ENCODE data around the gene UBA52. TPM values are rescaled to one million over a fixed set of nuclear protein-coding genes. Genes with fewer than 3 reads are reported as not detected.
A peak's percentile ranks its signal among the peaks of the same experiment; 100 is the strongest.

Gene UBA52
- total and polyA plus RNA-seq, 2 experiments from 2014 or later, result 708 to 755 TPM

- H3K27ac ChIP-seq, result peak overlapping the region; percentile 58
- DNase-seq, result peak; percentile 86
Measured at GRCh38 chr19:18541258-18541991, 30.2 kb upstream of the UBA52 start.

GRCh38 chr19:18541992-18542940 lies 29.4 kb upstream of the UBA52 start:
- Histone ChIP-seq H3K9ac (peak overlapping the region; percentile 88), H3K9me3 (ENCODE audit: low read depth) (no peaks in the 10 kb centered on the region), H4K20me1 (ENCODE audit: insufficient read depth) (no peaks in the 10 kb centered on the region), H3K27ac (peak overlapping the region; percentile 58), H2AFZ (peak overlapping the region; percentile 48), H3K4me1 (ENCODE audit: insufficient read depth) (peaks cover 16% of the 10 kb centered on the region), H3F3A (ENCODE audit: insufficient read depth) (0 out of 2 replicates have a peak, but pooled peaks cover 8% of the 10 kb centered on the region), H3K4me2 (ENCODE audit: unreplicated experiment) (peak overlapping the region; percentile 83), H3K36me3 (ENCODE audit: low read depth) (no peaks in the 10 kb centered on the region; the same call in 1 of the 2 replicates), H3K4me3 (peak overlapping the region; percentile 75), H3K79me2 (ENCODE audit: insufficient read depth) (peaks cover 33% of the 10 kb centered on the region), H3K27me3 (replicated peaks; ENCODE audit: insufficient read depth) (no peaks in the 10 kb centered on the region), H3K9me2 (ENCODE audit: insufficient read depth) (no peaks in the 10 kb centered on the region)
- TF ChIP-seq EZH2phosphoT487 (IDR thresholded peaks at IDR 0.05; ENCODE audit: insufficient read depth, low read depth), result no peak
- TF ChIP-seq EZH2 (IDR thresholded peaks at IDR 0.05; ENCODE audit: insufficient read depth, poor library complexity, severe bottlenecking), result no peak
- peak; percentile 58 for DNase-seq
- in situ Hi-C loops (cut with MboI), result no loop called here
- WGBS, 2 experiments (ENCODE audit: low coverage in 1 of 2, low lambda C conversion rate in 2 of 2, missing lambda C conversion rate in 2 of 2), result 19 to 30% methylated on average over 7 to 11 of the region's 11 CpGs

More at GRCh38 chr19:18541258-18541991, 30.2 kb upstream of the UBA52 start:
- Histone ChIP-seq H3K27me3 (replicated peaks; ENCODE audit: insufficient read depth) (no peaks in the 10 kb centered on the region), H3F3A (ENCODE audit: insufficient read depth) (0 out of 2 replicates have a peak, but pooled peaks cover 8% of the 10 kb centered on the region), H3K79me2 (ENCODE audit: insufficient read depth) (peaks cover 33% of the 10 kb centered on the region), H3K9ac (peak overlapping the region; percentile 88), H3K4me2 (ENCODE audit: unreplicated experiment) (peak overlapping the region; percentile 83), H3K9me3 (ENCODE audit: low read depth) (no peaks in the 10 kb centered on the region), H3K4me3 (peak overlapping the region; percentile 75; the same call in 1 of the 2 replicates), H3K9me2 (ENCODE audit: insufficient read depth) (no peaks in the 10 kb centered on the region), H3K36me3 (ENCODE audit: low read depth) (no peaks in the 10 kb centered on the region; the same call in 1 of the 2 replicates), H2AFZ (no peak overlapping the region), H4K20me1 (ENCODE audit: insufficient read depth) (no peaks in the 10 kb centered on the region), H3K4me1 (ENCODE audit: insufficient read depth) (peaks cover 16% of the 10 kb centered on the region)
- in situ Hi-C loops (cut with MboI), result no loop called here
- TF ChIP-seq EZH2 (IDR thresholded peaks at IDR 0.05; ENCODE audit: insufficient read depth, poor library complexity, severe bottlenecking), result no peak
- no peak for TF ChIP-seq EZH2phosphoT487 (IDR thresholded peaks at IDR 0.05; ENCODE audit: insufficient read depth, low read depth)
- WGBS, 2 experiments (ENCODE audit: low coverage in 1 of 2, low lambda C conversion rate in 2 of 2, missing lambda C conversion rate in 2 of 2), result 66 to 67% methylated on average over 21 of the region's 21 CpGs

GRCh38 chr19:18542941-18543813 lies 28.5 kb upstream of the UBA52 start, which contains the start of gene FKBP8:
Gene FKBP8, minus strand, starts transcription at chr19:18543573. Its CDS starts 1,603 bp downstream, at chr19:18541970.
- Histone ChIP-seq H3K9me2 (ENCODE audit: insufficient read depth) (no peaks in the 10 kb centered on the region), H3K4me1 (ENCODE audit: insufficient read depth) (peaks cover 16% of the 10 kb centered on the region), H3K27ac (peak within 1 kb of the TSS; percentile 61), H3K4me2 (ENCODE audit: unreplicated experiment) (peak within 1 kb of the TSS; percentile 83), H3K36me3 (ENCODE audit: low read depth) (no peaks in the 10 kb centered on the region; the same call in 1 of the 2 replicates), H2AFZ (peak within 1 kb of the TSS; percentile 86), H3K27me3 (replicated peaks; ENCODE audit: insufficient read depth) (no peaks in the 10 kb centered on the region), H3F3A (ENCODE audit: insufficient read depth) (0 out of 2 replicates have a peak, but pooled peaks cover 8% of the 10 kb centered on the region), H3K9me3 (ENCODE audit: low read depth) (no peaks in the 10 kb centered on the region), H3K9ac (peak within 1 kb of the TSS; percentile 88), H4K20me1 (ENCODE audit: insufficient read depth) (no peaks in the 10 kb centered on the region), H3K4me3 (peak within 1 kb of the TSS; percentile 75), H3K79me2 (ENCODE audit: insufficient read depth) (peaks cover 33% of the 10 kb centered on the region)
- 0 to 2% methylated on average over 15 to 58 of the region's 86 CpGs for WGBS, 2 experiments (ENCODE audit: low coverage in 1 of 2, low lambda C conversion rate in 2 of 2, missing lambda C conversion rate in 2 of 2)
- TF ChIP-seq EZH2 (IDR thresholded peaks at IDR 0.05; ENCODE audit: insufficient read depth, poor library complexity, severe bottlenecking), result no peak
- TF ChIP-seq EZH2phosphoT487 (IDR thresholded peaks at IDR 0.05; ENCODE audit: insufficient read depth, low read depth), result no peak
- in situ Hi-C loops (cut with MboI), result no loop called here
- peak; percentile 96 for DNase-seq

Measured in GM23248 (cell line).